Left renal pelvis (tissue), 4 donors: ENCODE results near the gene MLLT10. TPM values are rescaled to one million over a fixed set of nuclear protein-coding genes. Genes with fewer than 3 reads are reported as not detected.
A peak's percentile ranks its signal among the peaks of the same experiment; 100 is the strongest.

Experiments
- DNase-seq, 4 donors: peaks; one replicate each; pipeline ENCODE4 v3.0.0-alpha.2; 2013; ENCODE audit warnings: low read depth in 4 of 4, low spot score in 3 of 4
- polyA plus RNA-seq, 4 donors: library from polyadenylated mRNA; unstranded; fragments of 120-200 nt; gene quantifications; one replicate each; pipeline ENCODE4 v1.2.1, GENCODE V29; 2013; ENCODE audit not compliant: insufficient read length in 4 of 4

Gene MLLT10
- polyA plus RNA-seq, 4 donors, result 37.7 to 45.8 (median 45.2) TPM

- DNase-seq, result no peak
Measured at GRCh38 chr10:21722209-21722608, 188.2 kb downstream of the MLLT10 start.

GRCh38 chr10:21724020-21724589, 190.1 kb downstream of the MLLT10 start:
- DNase-seq, result no peak

- peak; percentile 92 to 97 (median 94) for DNase-seq
Measured at GRCh38 chr10:21724687-21725367, 190.8 kb downstream of the MLLT10 start.

GRCh38 chr10:21726601-21727225, 192.7 kb downstream of the MLLT10 start:
- no peak for DNase-seq

- no peak for DNase-seq
Measured at GRCh38 chr10:21727452-21728168, 193.6 kb downstream of the MLLT10 start.

GRCh38 chr10:21728618-21729017, 194.6 kb downstream of the MLLT10 start:
- DNase-seq, result no peak

- DNase-seq, result peak; percentile 64 to 72 (median 66)
Measured at GRCh38 chr10:21732067-21732772, 198.2 kb downstream of the MLLT10 start.

GRCh38 chr10:21733710-21734109, 199.7 kb downstream of the MLLT10 start:
- DNase-seq, result no peak

- no peak for DNase-seq
Measured at GRCh38 chr10:21737106-21737505, 203.1 kb downstream of the MLLT10 start.

- DNase-seq, result no peak
Measured at GRCh38 chr10:21740989-21741388, 207.0 kb downstream of the MLLT10 start.

- DNase-seq, result no peak
Measured at GRCh38 chr10:21742740-21743412, 208.8 kb downstream of the MLLT10 start.

- no peak for DNase-seq
Measured at GRCh38 chr10:21744223-21744622, 210.2 kb downstream of the MLLT10 start.

GRCh38 chr10:21746118-21746517, 212.1 kb downstream of the MLLT10 start:
- DNase-seq, result no peak

- DNase-seq, result no peak
Measured at GRCh38 chr10:21747809-21748208, 213.8 kb downstream of the MLLT10 start.

- no peak for DNase-seq
Measured at GRCh38 chr10:21749788-21750187, 215.8 kb downstream of the MLLT10 start.

- no peak for DNase-seq
Measured at GRCh38 chr10:21750424-21750823, 216.4 kb downstream of the MLLT10 start.

GRCh38 chr10:21751341-21752310, 217.6 kb downstream of the MLLT10 start:
- no peak for DNase-seq

- DNase-seq, result no peak
Measured at GRCh38 chr10:21753497-21754270, 219.7 kb downstream of the MLLT10 start.
